ENCODE data around the gene VARS1.

DNA sequence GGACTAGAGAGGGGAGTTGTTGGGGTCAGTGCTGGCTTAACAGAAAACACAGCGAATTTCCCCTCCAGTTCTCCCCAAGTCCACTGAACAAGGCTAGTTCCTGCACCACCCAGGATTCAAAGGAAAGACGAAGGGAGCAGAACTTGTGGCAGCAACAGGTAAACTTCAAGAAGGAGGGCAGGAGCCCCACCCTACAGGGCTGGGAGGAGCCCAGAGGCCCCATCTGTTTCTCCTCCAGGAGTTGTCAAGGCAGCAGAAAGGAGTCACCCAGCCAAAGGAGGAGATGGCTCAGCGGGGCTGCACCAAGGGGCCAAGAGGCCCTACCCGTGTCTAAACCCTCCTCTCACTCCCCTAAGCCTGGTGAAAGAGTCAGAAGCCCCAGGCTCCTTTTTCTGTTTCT lies 31.4 kb downstream of the VARS1 start:
- TF ChIP-seq, protein P1, sequence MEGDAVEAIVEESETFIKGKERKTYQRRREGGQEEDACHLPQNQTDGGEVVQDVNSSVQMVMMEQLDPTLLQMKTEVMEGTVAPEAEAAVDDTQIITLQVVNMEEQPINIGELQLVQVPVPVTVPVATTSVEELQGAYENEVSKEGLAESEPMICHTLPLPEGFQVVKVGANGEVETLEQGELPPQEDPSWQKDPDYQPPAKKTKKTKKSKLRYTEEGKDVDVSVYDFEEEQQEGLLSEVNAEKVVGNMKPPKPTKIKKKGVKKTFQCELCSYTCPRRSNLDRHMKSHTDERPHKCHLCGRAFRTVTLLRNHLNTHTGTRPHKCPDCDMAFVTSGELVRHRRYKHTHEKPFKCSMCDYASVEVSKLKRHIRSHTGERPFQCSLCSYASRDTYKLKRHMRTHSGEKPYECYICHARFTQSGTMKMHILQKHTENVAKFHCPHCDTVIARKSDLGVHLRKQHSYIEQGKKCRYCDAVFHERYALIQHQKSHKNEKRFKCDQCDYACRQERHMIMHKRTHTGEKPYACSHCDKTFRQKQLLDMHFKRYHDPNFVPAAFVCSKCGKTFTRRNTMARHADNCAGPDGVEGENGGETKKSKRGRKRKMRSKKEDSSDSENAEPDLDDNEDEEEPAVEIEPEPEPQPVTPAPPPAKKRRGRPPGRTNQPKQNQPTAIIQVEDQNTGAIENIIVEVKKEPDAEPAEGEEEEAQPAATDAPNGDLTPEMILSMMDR (IDR thresholded peaks at IDR 0.05): no peak
- no peak for TF ChIP-seq POLR2A (IDR thresholded peaks at IDR 0.05)
- no peak for TF ChIP-seq EP300 (IDR thresholded peaks at IDR 0.05)
- no peak for TF ChIP-seq POLR2AphosphoS5 (IDR thresholded peaks at IDR 0.05)

All from upper lobe of left lung (tissue), 4 donors.